GM18909 (cell line): ENCODE data around the gene WWOX.

Experiments used
- ATAC-seq: cut with Tn5 transposase; IDR thresholded peaks from one replicate; pipeline ENCODE4 v1.9.1; 2021; ENCODE audit warnings: mild to moderate bottlenecking; ENCODE audit not compliant: unreplicated experiment, poor library complexity

The WWOX gene

GRCh38 chr16:79006206-79006605 lies 906.8 kb downstream of the WWOX start:
- ATAC-seq, result no peak

GRCh38 chr16:79006765-79007164 lies 907.3 kb downstream of the WWOX start:
- ATAC-seq, result no peak

- ATAC-seq, result peak; percentile 44
These were observed 908.2 kb downstream of the WWOX start for GRCh38 chr16:79007614-79008013.

- ATAC-seq, result no peak
These were observed 908.8 kb downstream of the WWOX start for GRCh38 chr16:79008036-79008868.

- no peak for ATAC-seq
These were observed 909.4 kb downstream of the WWOX start for GRCh38 chr16:79008869-79009179.

- ATAC-seq, result no peak
These were observed 910.4 kb downstream of the WWOX start for GRCh38 chr16:79009896-79010295.

- ATAC-seq, result no peak
These were observed 911.8 kb downstream of the WWOX start for GRCh38 chr16:79011282-79011681.

- ATAC-seq, result no peak
These were observed 913.4 kb downstream of the WWOX start for GRCh38 chr16:79012671-79013434.

- ATAC-seq, result no peak
These were observed 914.6 kb downstream of the WWOX start for GRCh38 chr16:79013930-79014660.

- ATAC-seq, result no peak
These were observed 919.4 kb downstream of the WWOX start for GRCh38 chr16:79018650-79019429.

GRCh38 chr16:79019431-79019830 lies 920.0 kb downstream of the WWOX start:
- no peak for ATAC-seq

GRCh38 chr16:79021991-79022630 lies 922.7 kb downstream of the WWOX start:
- no peak for ATAC-seq

GRCh38 chr16:79026117-79026516 lies 926.7 kb downstream of the WWOX start:
- ATAC-seq, result no peak

GRCh38 chr16:79036541-79036940 lies 937.1 kb downstream of the WWOX start:
- ATAC-seq, result no peak

- no peak for ATAC-seq
These were observed 938.3 kb downstream of the WWOX start for GRCh38 chr16:79037521-79038373.

- ATAC-seq, result no peak
These were observed 941.8 kb downstream of the WWOX start for GRCh38 chr16:79041206-79041605.

- no peak for ATAC-seq
These were observed 942.7 kb downstream of the WWOX start for GRCh38 chr16:79042141-79042540.

GRCh38 chr16:79042886-79043285 lies 943.4 kb downstream of the WWOX start:
- no peak for ATAC-seq

GRCh38 chr16:79045191-79045590 lies 945.7 kb downstream of the WWOX start:
- no peak for ATAC-seq
